ENCODE measurements around the gene GCK.

Gene GCK

GRCh38 chr7:44094365-44094764, 94.9 kb downstream of the GCK start:
- no peak overlapping the region for H3K4me2 ChIP-seq
- no peaks in the 10 kb centered on the region for H3K36me3 ChIP-seq (ENCODE audit: insufficient read depth)
- H3K27me3 ChIP-seq (ENCODE audit: insufficient read depth, low read depth) = no peaks in the 10 kb centered on the region
- no peak overlapping the region for H2AFZ ChIP-seq (ENCODE audit: low read depth)
- no peak for TF ChIP-seq CTCF (conservative IDR thresholded peaks at IDR 0.05; ENCODE audit: low read depth, low read length)
- no peak overlapping the region for H3K9ac ChIP-seq
- no peak overlapping the region for H3K4me3 ChIP-seq (IDR thresholded peaks at IDR 0.05; ENCODE audit: insufficient read depth, low read depth, low read length)
- H3K27ac ChIP-seq = no peak overlapping the region
- no peaks in the 10 kb centered on the region for H3K79me2 ChIP-seq (ENCODE audit: insufficient read depth, low read depth)
- H3K4me1 ChIP-seq (ENCODE audit: low read depth, poor library complexity, severe bottlenecking) = peaks cover 22% of the 10 kb centered on the region
- H4K20me1 ChIP-seq (ENCODE audit: insufficient read depth) = no peaks in the 10 kb centered on the region

Data from KMS-11 (cell line).